Erythroblast (primary cell): ENCODE measurements around the gene CDYL.

Experiments
- GATA1 ChIP-seq: IDR thresholded peaks from 2 replicates; pipeline ENCODE4 v1.6.1; 2011; ENCODE audit warnings: low read depth, mild to moderate bottlenecking, control low read depth, low read length, moderate library complexity
- POLR2A ChIP-seq: IDR thresholded peaks from 2 replicates; pipeline ENCODE4 v1.6.1; 2011; ENCODE audit warnings: mild to moderate bottlenecking, low read length

DNA sequence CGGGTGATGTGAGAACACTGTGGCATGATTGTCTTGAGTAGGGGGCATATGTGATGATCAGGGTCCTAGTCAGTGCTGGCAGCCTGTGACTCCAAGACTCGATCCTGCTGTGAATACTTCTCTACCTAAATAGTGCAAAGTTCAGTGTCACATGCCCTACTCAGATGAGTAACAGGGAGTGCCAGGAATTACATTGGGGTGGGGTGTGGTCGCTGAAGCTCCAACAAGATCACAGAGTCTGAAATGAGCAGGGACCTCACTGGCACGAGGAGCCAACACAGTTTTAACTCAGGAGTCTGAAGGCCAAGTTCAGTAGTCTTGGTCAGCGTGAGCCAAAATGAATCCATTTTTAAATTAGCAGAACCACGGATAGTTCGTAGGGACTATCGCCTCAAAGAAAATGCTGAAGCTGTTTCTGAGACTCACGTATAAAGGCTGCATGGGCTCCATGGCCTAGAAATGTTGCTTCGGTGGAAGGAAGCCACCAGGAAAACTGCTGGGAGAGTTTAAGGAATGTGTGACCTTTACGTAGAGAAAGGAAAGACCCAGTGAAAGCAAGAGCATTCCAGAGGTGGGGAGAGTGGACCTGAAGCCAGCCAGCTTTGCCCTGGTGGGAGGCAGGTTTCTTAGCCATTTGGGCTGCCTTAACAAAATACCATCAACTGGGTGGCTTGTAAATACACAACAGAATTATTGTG is 155.5 kb downstream of the CDYL start:
- TF ChIP-seq POLR2A (no peak), GATA1 (no peak)
